K562 (cell line): Measurements from ENCODE around the gene TYW1B. TPM values are rescaled to one million over a fixed set of nuclear protein-coding genes. Genes with fewer than 3 reads are reported as not detected.

Experiments used
- ATAC-seq: fragments of 200-7000 bp; cut with Tn5 transposase; 3 replicates; pipeline ENCODE4 v1.9.1; 2020; ENCODE audit warnings: moderate library complexity
- BruUV-seq: library from RNA; stranded (reverse); fragments of 400-500 nt; replicated peaks from 2 replicates; lab custom pipeline; 2021; lab: Mats Ljungman, UMichigan
- CTCF ChIA-PET: fragments of 300-600 bp; formaldehyde crosslinking; extraction: SDS; loops from one replicate; lab custom pipeline; 2021; ENCODE audit warnings: low intra/inter-chr PET ratio; lab: Yijun Ruan, JAX
- POLR2A ChIA-PET: fragments of 300-600, 350-650 bp; sonication (Branson Sonifier 250); formaldehyde crosslinking; extraction: SDS; loops from one replicate; lab custom pipeline; 2021; ENCODE audit warnings: antibody characterized with exemption, inconsistent platforms; lab: Yijun Ruan, JAX
- DNase-seq, 4 experiments: peaks; one replicate each; pipeline versions ENCODE4 v3.0.0 to v3.0.0-alpha.2; 2011 to 2018; ENCODE audit warnings: low spot score in 3 of 4, mixed read lengths in 3 of 4; ENCODE audit errors: extremely low read depth in 1 of 4
- FAIRE-seq: peaks from 2 replicates; lab custom pipeline; 2011; peaks lifted over from hg19 to GRCh38; lab: Jason Lieb, UNC
- H2AFZ ChIP-seq: 2 replicates; pipeline ENCODE4 v1.6.0; 2011; ENCODE audit warnings: low read depth, low read length, control low read depth, inconsistent platforms
- H3K27ac ChIP-seq: fragments of 200-600 bp; 3 replicates; pipeline ENCODE4 v1.8.0; 2011; ENCODE audit warnings: low read depth, mild to moderate bottlenecking, control low read depth, inconsistent platforms, low read length, moderate library complexity, mixed read lengths; ENCODE audit errors: extremely low read depth
- H3K27me3 ChIP-seq, 2 experiments: fragments of 300-600 bp in 1 of 2; 2 replicates in 1 of 2; 3 replicates in 1 of 2; pipeline versions ENCODE4 v1.6.0 to v1.8.0; 2011; ENCODE audit warnings: inconsistent platforms in 2 of 2, low read length in 2 of 2, mild to moderate bottlenecking in 1 of 2, mixed read lengths in 1 of 2, moderate library complexity in 1 of 2; ENCODE audit not compliant: control insufficient read depth in 2 of 2, insufficient read depth in 2 of 2
- H3K36me3 ChIP-seq: fragments of 300-600 bp; 3 replicates; pipeline ENCODE4 v1.8.0; 2011; ENCODE audit warnings: mild to moderate bottlenecking, low read length, inconsistent platforms; ENCODE audit not compliant: control insufficient read depth, insufficient read depth
- H3K4me1 ChIP-seq, 2 experiments: fragments of 200-600 bp in 1 of 2; replicated peaks in 1 of 2; 2 replicates in 1 of 2; 3 replicates in 1 of 2; pipeline versions ENCODE4 v1.5.1 to v1.8.0; 2011; ENCODE audit warnings: inconsistent platforms in 2 of 2, low read length in 2 of 2, mild to moderate bottlenecking in 1 of 2, mixed read lengths in 1 of 2, moderate library complexity in 1 of 2; ENCODE audit not compliant: control insufficient read depth in 2 of 2, insufficient read depth in 2 of 2
- H3K4me2 ChIP-seq: 2 replicates; pipeline ENCODE4 v1.6.1; 2011; ENCODE audit warnings: low read length, control low read depth, inconsistent platforms, mixed read lengths; ENCODE audit not compliant: insufficient read depth
- H3K4me3 ChIP-seq: fragments of 200-600 bp; sonication (generic), shearing (Covaris generic); 2 replicates; pipeline ENCODE4 v1.5.1; 2016; ENCODE audit warnings: control low read depth, inconsistent platforms
- H3K79me2 ChIP-seq: fragments of 200-600 bp; 3 replicates; pipeline ENCODE4 v1.8.0; 2011; ENCODE audit warnings: low read length, inconsistent platforms; ENCODE audit not compliant: control insufficient read depth, insufficient read depth
- H3K9ac ChIP-seq, 2 experiments: 2 replicates each; pipeline versions ENCODE4 v1.6.0 to v1.6.1; 2011; ENCODE audit warnings: low read depth in 2 of 2, low read length in 2 of 2, control low read depth in 1 of 2, inconsistent platforms in 1 of 2, mild to moderate bottlenecking in 1 of 2, mixed read lengths in 1 of 2; ENCODE audit not compliant: insufficient read depth in 1 of 2
- H3K9me1 ChIP-seq: one replicate; pipeline ENCODE4 v1.6.0; 2011; ENCODE audit warnings: inconsistent platforms, mild to moderate bottlenecking, low read length, moderate library complexity; ENCODE audit not compliant: control insufficient read depth, insufficient read depth
- H3K9me3 ChIP-seq: replicated peaks from 2 replicates; pipeline ENCODE4 v1.5.1; 2011; ENCODE audit warnings: low read depth, low read length, inconsistent platforms; ENCODE audit not compliant: control insufficient read depth, insufficient read depth
- H4K20me1 ChIP-seq: replicated peaks from 2 replicates; pipeline ENCODE4 v1.6.1; 2011; ENCODE audit warnings: low read length, inconsistent platforms, mixed read lengths; ENCODE audit not compliant: control insufficient read depth, insufficient read depth
- ARID3A ChIP-seq: IDR thresholded peaks from 2 replicates; pipeline ENCODE4 v1.6.1; 2012; ENCODE audit warnings: low read depth, low read length, improper control_type of control experiment, borderline replicate concordance
- FOXA1 ChIP-seq: fragments of 450-650 bp; IDR thresholded peaks from 2 replicates; pipeline ENCODE4 v1.6.1; 2016; ENCODE audit warnings: mild to moderate bottlenecking, borderline replicate concordance
- HIVEP1 ChIP-seq: fragments of 250-450 bp; sonication (Bioruptor Pico); IDR thresholded peaks from 2 replicates; pipeline ENCODE4 v1.4.0; 2020; ENCODE audit warnings: mild to moderate bottlenecking
- MCM5 ChIP-seq: fragments of 450-650 bp; IDR thresholded peaks from 2 replicates; pipeline ENCODE4 v1.6.1; 2016; ENCODE audit warnings: low read depth
- SPI1 ChIP-seq: IDR thresholded peaks from 2 replicates; pipeline ENCODE4 v1.6.1; 2011; ENCODE audit warnings: low read depth, low read length, control low read depth, borderline replicate concordance
- TAF7 ChIP-seq: fragments of 450-650 bp; IDR thresholded peaks from 2 replicates; pipeline ENCODE4 v1.6.1; 2016; ENCODE audit warnings: missing genetic modification characterization, missing compliant biosample characterization
- ZFP1 ChIP-seq: fragments of 450-650 bp; formaldehyde crosslinking; IDR thresholded peaks from 2 replicates; pipeline ENCODE4 v1.4.0; 2020; ENCODE audit warnings: mild to moderate bottlenecking, mixed read lengths
- ZNF134 ChIP-seq: fragments of 250-450 bp; sonication (Bioruptor Pico); conservative IDR thresholded peaks from 2 replicates; pipeline ENCODE4 v1.4.0; 2020
- ZNF778 ChIP-seq: fragments of 450-650 bp; formaldehyde crosslinking; IDR thresholded peaks from 2 replicates; pipeline ENCODE4 v1.4.0; 2020; ENCODE audit warnings: mild to moderate bottlenecking, moderate library complexity
- WGBS: fragments of 100-300 bp; shearing (Covaris generic); methylation state at CpG from one replicate; pipeline ENCODE4 v1.1.6; 2016; ENCODE audit warnings: low coverage, mixed read lengths; ENCODE audit not compliant: insufficient coverage; ENCODE audit errors: missing lambda C conversion rate; 5-methylcytosine and 5-hydroxymethylcytosine counted together
- in situ Hi-C: fragments of 300-500 bp; cut with MboI; formaldehyde crosslinking; loops from 4 replicates; pipeline ENCODE4 v1.15.0; 2018; ENCODE audit warnings: inconsistent platforms, mixed read lengths
- intact Hi-C: fragments of 100-400 bp; cut with micrococcal nuclease; formaldehyde crosslinking; loops from 2 replicates; pipeline ENCODE4 v1.14.2; 2022
- polyA plus RNA-seq, 8 experiments: library from polyadenylated mRNA; depleted of rRNA in 4 of 8; stranded (reverse) in 5 of 8; unstranded in 3 of 8; fragments of >200 nt; fragmentation: Nextera tagmentation in 2 of 8; fragmentation: Illumina TruSeq in 1 of 8; extraction: Ambion mirVana in 2 of 8; extraction: Trizol in 1 of 8; gene quantifications; 2 replicates each; pipeline versions ENCODE4 v1.2.1 to v1.2.3, GENCODE V29; 2011 to 2014; ENCODE audit warnings: inconsistent platforms in 1 of 8, missing spikeins in 1 of 8
- total RNA-seq, 7 experiments: library from RNA; depleted of rRNA in 6 of 7; stranded (reverse); fragments of >200 nt in 6 of 7; fragmentation: Illumina TruSeq in 2 of 7; extraction: Trizol in 2 of 7; gene quantifications; 2 replicates each; pipeline versions ENCODE4 v1.2.1 to v1.2.3, GENCODE V29; 2011 to 2021; ENCODE audit warnings: low replicate concordance in 1 of 7

Gene TYW1B
- total and polyA plus RNA-seq, 9 of the 15 experiments (the other 6 are each of a cell fraction or from before 2014, with no cell fraction given): 5.8 to 14.7 (median 9.8) TPM

- H3K9me1 ChIP-seq: no peaks in the 10 kb centered on the region
- no peak overlapping the region for H3K27ac ChIP-seq
- BruUV-seq: no TSS peak
- no peak for ATAC-seq
- WGBS: 89% methylated on average over 6 of the region's 6 CpGs
- FAIRE-seq: no peak
- no peak overlapping the region for H2AFZ ChIP-seq
- H3K9ac ChIP-seq: no peak overlapping the region
- H3K27me3 ChIP-seq: no peaks in the 10 kb centered on the region
- no peaks in the 10 kb centered on the region for H4K20me1 ChIP-seq
- POLR2A ChIA-PET: no interaction called here
- TF ChIP-seq FOXA1 (no peak), ZFP1 (CRISPR knock-in tag) (no peak), ZNF134 (CRISPR knock-in tag) (no peak), ZNF778 (no peak), HIVEP1 (CRISPR knock-in tag) (no peak), ARID3A (no peak), MCM5 (no peak), TAF7 (tag) (no peak), SPI1 (no peak)
- H3K9me3 ChIP-seq: no peaks in the 10 kb centered on the region
- DNase-seq: no peak
- H3K4me1 ChIP-seq: peaks cover 0 to 6% of the 10 kb centered on the region in 2 experiments; a peak in 3 of 5 replicates
- in situ Hi-C loops: no loop called here
- 0 out of 3 replicates have a peak, but pooled peaks cover 4% of the 10 kb centered on the region for H3K36me3 ChIP-seq
- no peak overlapping the region for H3K4me2 ChIP-seq
- H3K4me3 ChIP-seq: no peak overlapping the region
- CTCF ChIA-PET: no interaction called here
- intact Hi-C loops: no loop called here
- no peaks in the 10 kb centered on the region for H3K79me2 ChIP-seq
Observed at GRCh38 chr7:72781631-72782030, 46.4 kb downstream of the TYW1B start.
